ENCODE data around the gene AZGP1.

DNA sequence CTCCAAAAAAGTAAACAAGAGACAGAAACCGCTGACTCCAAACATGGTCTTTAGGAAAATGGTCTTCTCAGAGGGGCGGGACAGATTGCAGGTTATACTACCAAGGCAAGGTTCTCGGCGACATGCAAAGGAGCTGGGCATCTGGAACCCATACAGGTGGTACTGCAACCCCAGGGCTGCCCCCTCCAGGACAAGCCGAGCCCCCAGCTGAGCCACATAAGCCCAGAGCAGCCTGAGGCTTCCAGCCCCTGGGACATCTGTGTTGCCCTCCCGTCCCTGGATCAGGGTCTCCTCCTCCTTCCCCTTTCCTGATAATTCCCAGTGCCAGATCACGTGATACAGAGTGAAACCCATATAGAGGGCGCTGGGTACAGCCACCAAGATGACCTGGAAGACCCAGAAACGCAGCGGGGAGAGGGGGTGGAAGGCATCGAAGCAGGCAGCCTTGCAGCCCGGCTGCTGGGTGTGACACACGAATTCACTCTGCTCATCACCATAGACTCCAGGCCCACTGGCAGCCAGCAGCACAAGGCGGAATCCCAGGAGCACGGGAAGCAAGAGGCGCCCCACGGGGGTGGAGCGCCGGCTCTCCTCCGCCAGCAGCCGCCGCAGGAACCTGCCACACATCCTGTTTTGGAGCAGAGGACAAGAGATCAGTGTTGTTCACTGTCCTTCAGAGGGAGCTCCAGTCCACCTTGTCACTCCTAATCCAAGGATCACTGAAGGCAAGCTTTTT lies 46.7 kb downstream of the AZGP1 start, which contains the start of gene GJC3:
- TF ChIP-seq TOX (CRISPR knock-in tag; IDR thresholded peaks at IDR 0.05; ENCODE audit: borderline replicate concordance) (no peak), ZC3H10 (CRISPR knock-in tag; IDR thresholded peaks at IDR 0.05) (no peak), ZFP3 (CRISPR knock-in tag; IDR thresholded peaks at IDR 0.05) (no peak), ARNTL (CRISPR knock-in tag; IDR thresholded peaks at IDR 0.05; ENCODE audit: borderline replicate concordance, low read depth) (no peak)
- TF ChIP-seq, protein P1, sequence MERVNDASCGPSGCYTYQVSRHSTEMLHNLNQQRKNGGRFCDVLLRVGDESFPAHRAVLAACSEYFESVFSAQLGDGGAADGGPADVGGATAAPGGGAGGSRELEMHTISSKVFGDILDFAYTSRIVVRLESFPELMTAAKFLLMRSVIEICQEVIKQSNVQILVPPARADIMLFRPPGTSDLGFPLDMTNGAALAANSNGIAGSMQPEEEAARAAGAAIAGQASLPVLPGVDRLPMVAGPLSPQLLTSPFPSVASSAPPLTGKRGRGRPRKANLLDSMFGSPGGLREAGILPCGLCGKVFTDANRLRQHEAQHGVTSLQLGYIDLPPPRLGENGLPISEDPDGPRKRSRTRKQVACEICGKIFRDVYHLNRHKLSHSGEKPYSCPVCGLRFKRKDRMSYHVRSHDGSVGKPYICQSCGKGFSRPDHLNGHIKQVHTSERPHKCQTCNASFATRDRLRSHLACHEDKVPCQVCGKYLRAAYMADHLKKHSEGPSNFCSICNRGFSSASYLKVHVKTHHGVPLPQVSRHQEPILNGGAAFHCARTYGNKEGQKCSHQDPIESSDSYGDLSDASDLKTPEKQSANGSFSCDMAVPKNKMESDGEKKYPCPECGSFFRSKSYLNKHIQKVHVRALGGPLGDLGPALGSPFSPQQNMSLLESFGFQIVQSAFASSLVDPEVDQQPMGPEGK (CRISPR knock-in tag; IDR thresholded peaks at IDR 0.05; ENCODE audit: borderline replicate concordance), result no peak
